ENCODE data around the gene MX1. TPM values are rescaled to one million over a fixed set of nuclear protein-coding genes. Genes with fewer than 3 reads are reported as not detected.

The MX1 gene
- total RNA-seq, 2 donors from 2014 or later = 7.0 to 14.8 TPM

DNA sequence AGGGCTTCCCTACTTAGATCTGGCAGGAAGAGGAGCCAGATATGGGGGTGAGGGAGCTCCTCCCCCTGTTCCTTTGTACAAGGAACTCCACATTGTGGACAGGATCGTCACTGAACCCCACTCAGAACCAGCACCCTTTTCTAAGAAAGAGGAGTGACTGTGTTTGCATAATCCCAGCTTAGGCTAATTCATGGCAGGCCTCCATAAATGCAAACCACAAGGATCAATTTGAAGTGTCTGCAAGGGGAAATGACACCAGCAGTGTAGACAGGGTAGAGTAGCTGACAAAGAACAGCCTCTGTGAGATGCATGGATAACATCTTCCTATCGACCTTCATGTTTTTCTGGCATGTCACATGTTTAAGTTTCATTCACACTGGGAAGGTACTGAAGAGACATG lies 11.7 kb downstream of the MX1 start:
- intact Hi-C loops (cut with DNase I) = no loop called here
- Histone ChIP-seq H3K27me3 (no peaks in the 10 kb centered on the region), H3K9me3 (no peaks in the 10 kb centered on the region), H3K27ac (no peak overlapping the region), H3K36me3 (replicated peaks in 1 of 2; ENCODE audit: insufficient read depth in 1 of 2, low read depth in 2 of 2) (peaks cover 0 to 16% of the 10 kb centered on the region in 2 donors), H3K4me1 (no peaks in the 10 kb centered on the region), H3K4me3 (no peak overlapping the region)
- ATAC-seq (no peak), DNase-seq (no peak)
- WGBS, 2 donors = 62% methylated on average over 2 of the region's 2 CpGs
- no peak for TF ChIP-seq POLR2A (IDR thresholded peaks at IDR 0.05)
- TF ChIP-seq, protein P1, sequence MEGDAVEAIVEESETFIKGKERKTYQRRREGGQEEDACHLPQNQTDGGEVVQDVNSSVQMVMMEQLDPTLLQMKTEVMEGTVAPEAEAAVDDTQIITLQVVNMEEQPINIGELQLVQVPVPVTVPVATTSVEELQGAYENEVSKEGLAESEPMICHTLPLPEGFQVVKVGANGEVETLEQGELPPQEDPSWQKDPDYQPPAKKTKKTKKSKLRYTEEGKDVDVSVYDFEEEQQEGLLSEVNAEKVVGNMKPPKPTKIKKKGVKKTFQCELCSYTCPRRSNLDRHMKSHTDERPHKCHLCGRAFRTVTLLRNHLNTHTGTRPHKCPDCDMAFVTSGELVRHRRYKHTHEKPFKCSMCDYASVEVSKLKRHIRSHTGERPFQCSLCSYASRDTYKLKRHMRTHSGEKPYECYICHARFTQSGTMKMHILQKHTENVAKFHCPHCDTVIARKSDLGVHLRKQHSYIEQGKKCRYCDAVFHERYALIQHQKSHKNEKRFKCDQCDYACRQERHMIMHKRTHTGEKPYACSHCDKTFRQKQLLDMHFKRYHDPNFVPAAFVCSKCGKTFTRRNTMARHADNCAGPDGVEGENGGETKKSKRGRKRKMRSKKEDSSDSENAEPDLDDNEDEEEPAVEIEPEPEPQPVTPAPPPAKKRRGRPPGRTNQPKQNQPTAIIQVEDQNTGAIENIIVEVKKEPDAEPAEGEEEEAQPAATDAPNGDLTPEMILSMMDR (IDR thresholded peaks at IDR 0.05) = no peak

DNA sequence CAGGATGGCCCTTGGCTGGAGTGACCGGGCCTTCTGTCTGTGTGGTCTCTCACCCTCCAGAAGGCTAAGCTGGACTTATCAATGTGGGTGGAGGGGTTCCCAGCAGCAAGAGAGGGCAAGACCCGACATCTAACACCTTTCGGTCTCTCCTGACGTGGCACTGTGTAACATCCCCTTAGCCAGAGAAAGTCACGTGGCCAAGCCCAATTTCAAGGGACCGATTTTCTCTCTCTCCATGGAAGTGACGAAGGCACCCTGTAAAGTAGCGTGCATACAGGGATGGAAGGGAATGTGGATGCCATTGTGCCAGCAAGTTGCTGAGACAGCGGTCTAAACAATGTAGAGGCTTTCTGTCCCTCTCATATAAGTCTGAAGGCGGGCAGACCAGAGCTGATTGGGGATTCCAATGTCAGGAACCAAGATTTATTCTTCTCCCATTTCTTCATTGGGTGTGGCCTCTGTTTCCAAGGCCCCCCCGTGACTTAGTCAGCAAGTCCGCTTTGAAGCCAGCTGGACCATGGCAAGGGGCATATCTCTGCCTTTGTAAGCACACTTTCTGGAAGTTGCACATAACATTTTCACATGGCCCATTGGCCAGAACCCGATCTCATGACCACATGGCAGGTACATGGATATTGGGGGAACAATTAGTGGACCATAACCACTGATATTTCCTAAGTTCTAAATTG lies 12.5 kb downstream of the MX1 start:
- TF ChIP-seq POLR2A (IDR thresholded peaks at IDR 0.05) = no peak
- TF ChIP-seq, protein P1 (IDR thresholded peaks at IDR 0.05) = no peak
- H3K4me1 ChIP-seq = no peaks in the 10 kb centered on the region
- no peaks in the 10 kb centered on the region for H3K9me3 ChIP-seq
- 88 to 93% methylated on average over 13 of the region's 13 CpGs for WGBS, 2 donors
- DNase-seq = no peak
- no peaks in the 10 kb centered on the region for H3K27me3 ChIP-seq
- no peak overlapping the region for H3K4me3 ChIP-seq
- peaks cover 0 to 16% of the 10 kb centered on the region in 2 donors for H3K36me3 ChIP-seq (replicated peaks in 1 of 2; ENCODE audit: insufficient read depth in 1 of 2, low read depth in 2 of 2)
- intact Hi-C loops (cut with DNase I) = no loop called here
- no peak overlapping the region for H3K27ac ChIP-seq
- ATAC-seq = no peak

DNA sequence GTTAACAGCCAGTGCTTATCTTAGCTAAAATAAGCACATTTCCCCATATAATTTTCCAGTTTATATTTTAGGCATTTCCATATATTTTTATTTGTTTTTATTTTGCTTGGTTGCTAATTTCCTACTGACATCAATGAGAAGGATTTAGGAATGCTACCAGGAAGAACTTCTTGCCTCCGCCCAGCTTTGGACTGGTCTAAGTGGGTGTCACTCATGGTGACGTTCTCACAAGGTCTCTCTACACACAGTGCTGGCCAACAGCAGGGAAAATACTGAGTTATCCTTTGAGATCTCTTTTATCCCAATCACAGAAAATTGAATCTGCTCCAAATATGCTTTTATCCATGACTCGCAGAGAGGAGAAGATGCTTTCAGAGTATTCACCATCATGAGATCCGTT lies 13.2 kb downstream of the MX1 start:
- H3K4me1 ChIP-seq = no peaks in the 10 kb centered on the region
- no peaks in the 10 kb centered on the region for H3K9me3 ChIP-seq
- no peak overlapping the region for H3K4me3 ChIP-seq
- intact Hi-C loops (cut with DNase I) = no loop called here
- no peak for ATAC-seq
- TF ChIP-seq, protein P1 (IDR thresholded peaks at IDR 0.05) = no peak
- no peak for TF ChIP-seq POLR2A (IDR thresholded peaks at IDR 0.05)
- WGBS, 2 donors = 79 to 85% methylated on average over 4 of the region's 4 CpGs
- DNase-seq = no peak
- no peaks in the 10 kb centered on the region for H3K27me3 ChIP-seq
- no peak overlapping the region for H3K27ac ChIP-seq
- peaks cover 0 to 16% of the 10 kb centered on the region in 2 donors for H3K36me3 ChIP-seq (replicated peaks in 1 of 2; ENCODE audit: insufficient read depth in 1 of 2, low read depth in 2 of 2)

DNA sequence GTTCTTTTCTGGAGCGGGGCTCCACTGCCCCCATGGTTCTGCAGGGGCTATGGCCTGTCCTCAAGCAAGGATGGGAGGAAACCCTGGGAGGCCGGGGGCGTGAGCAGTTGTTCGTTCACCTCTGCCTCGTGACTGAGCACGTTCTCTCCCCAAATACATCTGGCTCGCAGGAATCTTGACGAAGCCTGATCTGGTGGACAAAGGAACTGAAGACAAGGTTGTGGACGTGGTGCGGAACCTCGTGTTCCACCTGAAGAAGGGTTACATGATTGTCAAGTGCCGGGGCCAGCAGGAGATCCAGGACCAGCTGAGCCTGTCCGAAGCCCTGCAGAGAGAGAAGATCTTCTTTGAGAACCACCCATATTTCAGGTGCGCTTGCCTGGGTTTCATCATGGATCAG lies 15.5 kb downstream of the MX1 start:
- TF ChIP-seq, protein P1 (IDR thresholded peaks at IDR 0.05) = no peak
- TF ChIP-seq POLR2A (IDR thresholded peaks at IDR 0.05) = no peak
- Histone ChIP-seq H3K27ac (no peak overlapping the region), H3K4me3 (no peak overlapping the region), H3K27me3 (no peaks in the 10 kb centered on the region), H3K4me1 (no peaks in the 10 kb centered on the region), H3K36me3 (replicated peaks in 1 of 2; ENCODE audit: insufficient read depth in 1 of 2, low read depth in 2 of 2) (peaks cover 0 to 8% of the 10 kb centered on the region in 2 donors), H3K9me3 (no peaks in the 10 kb centered on the region)
- intact Hi-C loops (cut with DNase I) = no loop called here
- DNase-seq (no peak), ATAC-seq (no peak)
- 87 to 96% methylated on average over 14 of the region's 14 CpGs for WGBS, 2 donors

All from body of pancreas (tissue), 4 donors.